ENCODE data around the gene PDGFB.

DNA sequence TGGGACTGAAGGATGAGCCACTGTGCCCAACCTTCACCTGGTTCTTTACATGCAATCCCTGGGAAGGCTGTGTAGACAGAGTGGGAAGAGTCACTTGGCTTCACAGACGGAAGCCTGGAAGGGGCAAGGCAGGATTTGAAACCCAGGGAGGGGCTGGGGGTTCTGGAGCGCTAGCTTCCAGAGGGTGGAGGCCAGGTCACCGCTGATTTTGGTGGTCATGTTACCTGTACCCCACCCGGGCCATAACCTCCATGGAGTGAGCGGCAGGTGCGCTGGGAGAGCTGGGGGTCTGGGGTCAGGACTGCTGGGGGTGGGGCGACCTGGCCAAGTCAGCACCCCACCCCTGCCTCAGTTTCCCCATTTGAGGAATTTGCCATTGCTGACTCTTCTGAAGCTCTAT is 38.3 kb downstream of the PDGFB start:
- TF ChIP-seq, protein P1, sequence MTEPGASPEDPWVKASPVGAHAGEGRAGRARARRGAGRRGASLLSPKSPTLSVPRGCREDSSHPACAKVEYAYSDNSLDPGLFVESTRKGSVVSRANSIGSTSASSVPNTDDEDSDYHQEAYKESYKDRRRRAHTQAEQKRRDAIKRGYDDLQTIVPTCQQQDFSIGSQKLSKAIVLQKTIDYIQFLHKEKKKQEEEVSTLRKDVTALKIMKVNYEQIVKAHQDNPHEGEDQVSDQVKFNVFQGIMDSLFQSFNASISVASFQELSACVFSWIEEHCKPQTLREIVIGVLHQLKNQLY (CRISPR knock-in tag; IDR thresholded peaks at IDR 0.05): no peak
- TF ChIP-seq TEAD1 (CRISPR knock-in tag; IDR thresholded peaks at IDR 0.05): no peak
- no peak for TF ChIP-seq ATF2 (CRISPR knock-in tag; IDR thresholded peaks at IDR 0.05; ENCODE audit: borderline replicate concordance, low read depth)
- TF ChIP-seq MYBL2 (CRISPR knock-in tag; IDR thresholded peaks at IDR 0.05): no peak
- TF ChIP-seq ZBTB43 (CRISPR knock-in tag; IDR thresholded peaks at IDR 0.05): no peak
- TF ChIP-seq, protein P2, sequence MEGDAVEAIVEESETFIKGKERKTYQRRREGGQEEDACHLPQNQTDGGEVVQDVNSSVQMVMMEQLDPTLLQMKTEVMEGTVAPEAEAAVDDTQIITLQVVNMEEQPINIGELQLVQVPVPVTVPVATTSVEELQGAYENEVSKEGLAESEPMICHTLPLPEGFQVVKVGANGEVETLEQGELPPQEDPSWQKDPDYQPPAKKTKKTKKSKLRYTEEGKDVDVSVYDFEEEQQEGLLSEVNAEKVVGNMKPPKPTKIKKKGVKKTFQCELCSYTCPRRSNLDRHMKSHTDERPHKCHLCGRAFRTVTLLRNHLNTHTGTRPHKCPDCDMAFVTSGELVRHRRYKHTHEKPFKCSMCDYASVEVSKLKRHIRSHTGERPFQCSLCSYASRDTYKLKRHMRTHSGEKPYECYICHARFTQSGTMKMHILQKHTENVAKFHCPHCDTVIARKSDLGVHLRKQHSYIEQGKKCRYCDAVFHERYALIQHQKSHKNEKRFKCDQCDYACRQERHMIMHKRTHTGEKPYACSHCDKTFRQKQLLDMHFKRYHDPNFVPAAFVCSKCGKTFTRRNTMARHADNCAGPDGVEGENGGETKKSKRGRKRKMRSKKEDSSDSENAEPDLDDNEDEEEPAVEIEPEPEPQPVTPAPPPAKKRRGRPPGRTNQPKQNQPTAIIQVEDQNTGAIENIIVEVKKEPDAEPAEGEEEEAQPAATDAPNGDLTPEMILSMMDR (IDR thresholded peaks at IDR 0.05): no peak
- TF ChIP-seq NR3C1 (CRISPR knock-in tag; conservative IDR thresholded peaks at IDR 0.05; ENCODE audit: low read depth): no peak
- TF ChIP-seq, protein P3, sequence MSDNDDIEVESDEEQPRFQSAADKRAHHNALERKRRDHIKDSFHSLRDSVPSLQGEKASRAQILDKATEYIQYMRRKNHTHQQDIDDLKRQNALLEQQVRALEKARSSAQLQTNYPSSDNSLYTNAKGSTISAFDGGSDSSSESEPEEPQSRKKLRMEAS (CRISPR knock-in tag; IDR thresholded peaks at IDR 0.05): no peak
- no peak for TF ChIP-seq NR2C2 (CRISPR knock-in tag; IDR thresholded peaks at IDR 0.05)
- TF ChIP-seq SMAD3 (CRISPR knock-in tag; IDR thresholded peaks at IDR 0.05; ENCODE audit: borderline replicate concordance): no peak
- TF ChIP-seq FOXP4 (CRISPR knock-in tag; IDR thresholded peaks at IDR 0.05): no peak

Measured in WTC11 (cell line).